NCI-H2081 treated with DMSO at 0.1 percent for 48 hours (cell line): ENCODE data around the gene TRAK2.
"Not testable (repeated sequence)": the region's sequence is repeated elsewhere in the genome, so short reads cannot be mapped to it uniquely, and the experiment has no call there.

Experiments used
- DNase-seq: peaks from one replicate; lab custom pipeline; 2025; lab: John Stamatoyannopoulos, UW

TRAK2 gene

DNA sequence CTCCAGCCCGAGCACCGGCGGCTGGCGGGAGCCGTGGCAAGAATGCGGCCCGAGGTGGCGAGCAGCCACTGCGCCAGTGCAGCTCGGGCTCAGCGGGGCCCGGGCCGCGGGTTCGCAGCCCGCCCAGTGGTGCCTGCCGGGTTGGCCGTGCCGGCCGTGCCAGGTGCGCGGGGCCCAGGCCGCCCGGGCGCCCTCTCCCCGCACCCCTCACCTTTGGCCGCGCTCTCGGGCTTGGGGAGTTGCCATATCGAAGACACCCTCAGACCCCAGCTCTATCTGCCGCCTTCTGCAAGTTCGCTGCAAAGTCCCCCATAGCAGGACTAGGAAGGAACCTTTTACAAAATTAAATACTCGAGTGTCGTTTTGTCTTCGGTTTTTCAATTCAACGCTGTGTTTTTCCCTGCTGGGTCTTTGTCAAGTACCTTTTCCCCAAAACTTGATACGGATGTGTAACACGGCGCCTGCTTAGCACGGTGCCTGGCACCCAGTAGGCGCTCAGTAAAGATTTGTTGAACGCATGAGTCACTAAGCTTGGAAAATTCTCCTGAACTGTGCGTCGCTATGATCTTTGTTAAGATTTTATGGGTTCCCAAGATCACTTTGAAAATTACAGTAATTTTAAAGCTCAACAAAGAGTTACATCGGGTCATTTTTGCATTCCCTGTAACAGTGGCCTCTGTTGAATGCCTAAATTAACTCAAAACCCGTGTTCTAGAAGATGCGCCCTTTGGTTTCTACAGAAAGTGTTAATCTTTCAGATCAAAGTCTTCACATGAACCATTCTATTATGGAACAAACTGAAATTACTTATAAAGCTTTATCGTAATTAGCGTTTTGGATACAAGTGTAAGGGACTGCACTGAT lies 1.0 kb upstream of the TRAK2 start:
- no peak for DNase-seq

DNA sequence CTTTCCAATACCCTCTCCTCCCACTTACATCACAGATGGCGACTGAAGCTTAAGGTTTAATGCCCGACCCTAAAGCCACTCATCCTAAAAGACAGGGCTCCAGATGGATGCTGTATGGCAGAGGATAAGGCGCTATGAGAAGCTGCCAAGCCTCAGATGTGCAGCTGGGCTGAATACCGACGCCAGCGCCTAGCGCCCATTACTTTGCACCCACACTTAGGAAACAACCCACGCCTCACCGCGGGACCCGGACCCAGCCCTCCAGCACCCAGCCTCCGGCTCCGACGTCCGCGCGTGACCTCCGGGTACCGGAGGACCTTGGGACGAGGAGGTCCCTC lies 335 bp downstream of the TRAK2 start:
- no peak for DNase-seq

DNA sequence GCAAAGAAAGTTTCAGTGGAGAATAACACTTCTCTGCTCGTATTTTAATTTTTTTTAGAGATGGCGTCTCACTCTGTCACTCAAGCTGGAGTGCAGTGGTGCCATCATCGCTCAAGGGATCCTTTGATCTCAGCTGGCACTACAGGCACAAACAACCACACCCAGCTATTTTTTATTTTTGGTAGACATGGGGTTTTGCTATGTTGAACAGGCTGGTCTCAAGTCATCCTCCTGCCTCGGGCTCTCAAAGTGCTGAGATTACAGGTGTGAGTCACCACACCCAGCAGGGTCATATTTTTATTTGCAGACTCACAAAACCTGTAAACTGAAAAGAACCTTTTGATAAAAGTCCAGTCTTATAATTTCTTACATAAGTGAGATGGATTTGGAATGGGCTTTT lies 2.6 kb downstream of the TRAK2 start:
- DNase-seq, result no peak

DNA sequence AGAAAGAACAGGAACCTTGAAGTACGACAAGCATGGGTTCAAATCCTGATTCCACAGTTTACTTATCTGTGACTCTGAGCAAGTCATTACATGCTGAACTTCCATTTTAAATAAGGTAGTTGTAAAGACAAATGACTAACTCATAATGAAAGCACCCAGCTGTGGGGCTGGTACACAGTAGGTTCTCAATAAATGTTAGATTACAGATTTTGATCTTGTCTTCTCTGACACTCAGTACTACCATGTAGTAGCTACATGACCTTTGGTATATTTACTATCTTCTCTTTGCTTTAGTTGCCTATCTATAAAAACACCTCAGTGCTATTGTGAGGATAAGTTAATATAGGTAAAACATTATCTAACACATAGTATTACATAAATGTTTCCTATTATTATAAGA lies 3.2 kb downstream of the TRAK2 start:
- no peak for DNase-seq

DNA sequence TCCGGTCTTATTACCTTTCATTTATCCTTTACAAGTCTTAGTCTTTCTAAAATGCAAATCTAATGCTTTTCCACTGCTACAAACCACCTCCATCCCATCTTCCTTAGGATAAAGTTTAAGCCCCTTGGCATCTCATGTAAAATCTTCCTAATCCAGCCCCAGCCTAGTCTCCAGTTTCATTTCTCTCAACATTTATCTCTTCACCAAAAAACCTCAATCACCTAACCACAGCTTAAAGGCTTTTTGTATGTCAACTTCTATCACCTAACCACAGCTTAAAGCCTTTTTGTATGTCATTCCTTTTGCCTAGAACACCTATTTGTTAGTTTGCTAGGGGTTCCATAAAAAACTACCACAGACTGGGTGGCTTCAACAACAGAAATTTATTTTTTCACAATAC lies 4.2 kb downstream of the TRAK2 start:
- no peak for DNase-seq

DNA sequence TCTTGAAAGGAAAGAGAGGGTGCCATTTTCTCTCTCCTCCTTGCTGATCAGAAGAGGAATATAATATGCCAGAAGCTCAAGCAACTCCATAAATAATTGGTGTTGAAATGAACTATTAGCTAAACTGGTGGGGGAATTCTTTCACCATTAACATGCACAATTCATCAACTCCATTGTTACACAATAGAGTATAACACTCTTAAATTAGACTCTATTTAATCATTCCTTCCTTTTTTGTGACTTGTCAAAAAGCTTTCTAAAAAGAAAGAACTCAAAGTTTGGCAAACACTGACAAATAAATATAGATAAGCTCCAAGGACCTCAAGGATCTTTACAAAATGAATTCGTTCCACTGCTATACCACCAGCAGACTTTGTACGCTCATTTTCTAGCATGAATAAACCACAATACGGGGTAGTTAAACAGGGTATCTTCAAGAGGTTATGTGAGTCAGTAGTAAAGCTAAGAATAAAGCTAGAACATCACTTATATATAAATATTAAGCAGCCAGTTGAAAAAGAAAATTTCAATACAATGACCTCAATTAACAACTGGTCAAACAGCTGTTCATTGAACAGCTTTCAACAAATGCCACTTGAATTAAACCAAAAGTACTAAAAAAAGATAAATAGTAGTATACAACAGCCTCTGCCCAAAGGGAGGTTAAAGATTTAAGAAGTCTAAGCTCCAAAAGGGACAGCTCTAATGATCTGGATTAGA lies 6.4 kb downstream of the TRAK2 start:
- no peak for DNase-seq

DNA sequence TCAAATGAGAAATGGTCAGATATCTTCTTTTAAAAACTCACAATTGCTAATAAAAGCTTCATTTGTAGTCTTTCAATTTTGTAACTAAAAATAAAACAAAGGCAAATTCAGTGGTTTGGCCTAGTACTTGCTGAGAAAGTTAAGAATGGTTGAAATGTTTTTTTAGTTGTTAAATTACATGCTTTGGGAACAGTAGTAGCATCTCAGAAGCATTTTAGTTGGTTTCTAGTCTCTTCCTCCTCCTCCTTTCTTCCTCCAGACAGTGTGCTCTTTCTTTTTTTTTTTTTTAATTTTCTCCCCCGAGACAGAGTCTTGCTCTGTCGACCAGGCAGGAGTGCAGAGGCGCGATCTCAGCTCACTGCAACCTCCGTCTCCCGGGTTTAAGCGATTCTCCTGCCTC lies 9.8 kb downstream of the TRAK2 start:
- DNase-seq, result no peak

DNA sequence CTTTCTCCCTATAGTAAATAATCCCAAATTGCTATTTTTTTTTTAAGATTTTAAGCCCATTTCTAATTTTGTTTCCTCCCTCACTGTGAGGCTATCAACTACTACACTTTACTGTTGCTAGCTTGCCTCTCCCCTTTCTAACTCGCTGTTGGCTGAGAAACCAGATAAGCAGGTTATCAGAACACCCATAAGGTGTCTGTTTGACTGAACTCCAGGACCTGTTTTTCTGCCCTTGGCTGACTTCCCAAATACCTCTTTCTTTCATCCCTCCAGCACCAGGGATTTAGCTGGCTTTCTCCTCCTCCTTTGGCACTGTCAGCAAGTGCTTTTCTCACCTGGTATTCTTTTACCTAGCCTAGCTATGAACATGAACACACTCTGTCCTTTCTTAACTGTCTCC lies 11.1 kb downstream of the TRAK2 start:
- DNase-seq, result peak; percentile 27

DNA sequence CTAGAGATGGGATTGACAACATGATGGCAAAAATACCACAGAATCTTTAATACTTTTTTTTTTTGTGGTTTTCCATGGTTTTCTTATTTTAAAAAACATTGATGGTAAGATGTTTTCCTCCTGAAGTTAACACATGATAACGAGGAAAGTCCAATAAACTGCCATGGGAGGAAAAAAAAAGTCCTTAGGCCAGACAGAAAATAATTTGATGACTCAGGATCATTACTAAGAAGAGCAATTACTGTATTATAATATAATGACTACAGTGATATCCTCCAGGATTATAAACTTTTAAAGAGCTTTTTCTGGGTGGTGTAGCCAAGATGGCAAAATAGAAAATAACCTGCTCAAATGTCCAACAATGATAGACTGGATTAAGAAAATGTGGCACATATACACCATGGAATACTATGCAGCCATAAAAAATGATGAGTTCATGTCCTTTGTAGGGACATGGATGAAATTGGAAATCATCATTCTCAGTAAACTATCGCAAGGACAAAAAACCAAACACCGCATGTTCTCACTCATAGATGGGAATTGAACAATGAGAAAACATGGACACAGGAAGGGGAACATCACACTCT lies 11.8 kb downstream of the TRAK2 start:
- DNase-seq, result not testable (repeated sequence)

DNA sequence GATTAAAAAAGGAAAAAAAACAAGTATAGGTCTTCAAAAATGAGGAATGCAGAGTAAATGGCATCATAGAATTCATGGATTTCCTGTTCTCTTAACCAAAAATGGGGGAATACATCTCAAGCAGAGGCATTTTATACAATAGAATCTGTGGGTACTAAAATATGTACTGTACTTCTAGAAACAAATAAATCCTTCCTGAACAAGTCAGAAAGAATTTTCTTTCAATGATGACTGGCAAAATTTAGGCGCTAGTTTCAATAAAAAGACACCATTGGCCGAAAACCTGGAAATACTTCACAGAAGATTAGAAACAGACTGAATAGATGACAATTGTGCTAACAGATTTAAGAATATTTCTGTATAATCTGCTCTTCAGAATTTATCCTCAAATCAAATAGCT lies 15.1 kb downstream of the TRAK2 start:
- no peak for DNase-seq

DNA sequence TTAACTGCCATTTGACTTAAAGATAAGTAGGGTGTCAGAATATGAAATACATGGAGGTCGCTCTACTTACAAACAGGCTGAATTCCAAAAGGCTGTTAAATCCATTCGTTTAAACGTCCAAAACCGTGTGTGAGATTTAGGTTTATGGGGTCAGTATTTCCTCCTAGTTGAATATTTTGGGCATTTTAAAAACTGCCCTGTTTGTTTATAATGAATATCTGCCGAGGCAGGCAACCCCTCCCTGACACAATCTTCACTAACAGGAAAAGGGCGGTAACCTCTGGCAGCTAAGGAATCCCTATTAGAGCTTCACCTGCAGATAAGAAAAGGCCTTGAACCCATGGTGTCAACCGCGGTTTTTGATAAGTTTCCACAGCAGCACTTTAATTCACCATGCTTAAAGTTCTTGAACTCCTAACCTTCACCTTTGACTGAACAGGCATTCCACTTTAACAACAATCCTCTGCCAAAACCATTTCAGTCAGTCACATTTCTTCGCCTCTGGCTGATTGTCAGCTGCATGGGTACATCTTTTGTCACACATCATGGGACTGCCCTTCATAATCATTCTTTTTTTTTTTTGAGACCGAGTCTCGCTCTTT lies 17.8 kb downstream of the TRAK2 start:
- DNase-seq, result no peak

DNA sequence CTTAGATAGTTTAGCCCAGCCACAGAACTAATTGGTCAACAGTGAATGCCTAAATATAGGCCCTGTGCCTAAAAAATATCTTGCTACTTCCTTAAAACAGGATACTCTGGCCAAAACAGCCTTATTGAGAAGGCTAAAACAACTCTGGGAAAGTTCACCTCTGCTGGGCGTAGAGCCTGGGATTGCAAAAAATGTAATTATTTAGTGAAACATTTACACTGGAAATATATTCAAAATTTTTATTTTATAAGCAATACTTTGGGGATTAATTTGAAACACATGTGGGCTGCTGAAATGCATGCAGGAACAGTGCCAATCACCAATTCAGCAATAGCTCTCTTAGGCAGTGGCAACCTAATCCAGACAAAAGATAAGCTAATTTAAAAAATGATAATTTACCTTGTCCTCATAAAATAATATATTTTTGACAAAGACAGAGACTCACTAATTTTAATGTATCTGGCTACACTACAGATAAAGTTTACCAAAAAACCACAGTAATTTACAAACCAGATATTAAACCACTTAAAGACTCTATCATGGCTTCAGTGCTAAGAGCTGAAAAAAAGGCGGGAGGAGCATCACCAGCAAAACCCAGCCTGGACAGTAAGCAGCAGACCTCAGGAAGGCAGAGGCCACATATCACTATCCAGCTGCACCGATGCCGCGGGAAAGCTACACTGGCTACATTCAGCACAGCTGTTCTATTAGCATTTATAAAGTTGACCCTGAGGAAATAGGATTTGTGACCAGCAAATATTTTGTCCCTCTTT lies 18.5 kb downstream of the TRAK2 start:
- DNase-seq, result no peak

DNA sequence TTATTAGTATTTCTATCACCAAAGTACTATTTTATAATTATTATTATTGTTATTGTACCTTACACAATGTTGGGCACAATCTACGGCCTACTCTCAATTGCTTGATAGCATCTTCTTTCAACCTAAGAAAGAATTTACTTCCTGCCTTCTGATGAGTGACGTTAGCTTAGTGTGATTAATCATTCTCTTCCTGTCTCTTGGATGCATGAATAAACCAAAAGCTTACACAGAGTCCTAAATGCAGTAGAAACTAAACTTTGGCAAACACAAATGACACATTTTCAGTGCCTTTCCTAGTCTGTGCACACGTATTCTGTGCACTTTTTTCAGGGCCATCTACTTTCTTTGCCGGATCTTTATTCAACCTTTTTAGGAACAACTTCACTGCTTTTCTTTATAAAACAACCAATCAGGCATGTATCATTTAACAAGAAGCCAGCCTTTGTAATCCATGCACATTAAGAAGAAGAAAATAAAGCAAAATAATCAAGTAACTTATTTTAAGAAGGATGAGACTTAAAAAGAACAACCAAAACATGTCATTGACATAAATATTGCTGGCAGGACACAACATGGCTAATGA lies 19.1 kb downstream of the TRAK2 start:
- DNase-seq, result no peak

DNA sequence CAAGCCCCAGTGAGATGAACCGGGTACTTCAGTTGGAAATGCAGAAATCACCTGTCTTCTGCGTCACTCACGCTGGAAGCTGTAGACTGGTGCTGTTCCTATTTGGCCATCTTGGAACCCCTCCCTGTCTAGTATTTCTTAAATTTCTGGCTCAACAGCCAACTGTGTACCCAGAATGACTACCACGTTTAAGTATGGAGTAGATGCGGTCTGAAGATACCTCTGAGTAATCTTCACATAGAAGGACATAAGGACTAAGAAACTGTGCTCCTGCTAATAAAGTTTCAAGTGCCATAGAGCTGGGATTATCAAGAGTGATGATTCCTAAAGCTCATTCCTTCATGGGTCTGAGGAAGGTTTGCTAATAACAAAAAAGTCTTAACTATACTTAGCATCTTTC lies 20.4 kb downstream of the TRAK2 start:
- DNase-seq, result no peak

DNA sequence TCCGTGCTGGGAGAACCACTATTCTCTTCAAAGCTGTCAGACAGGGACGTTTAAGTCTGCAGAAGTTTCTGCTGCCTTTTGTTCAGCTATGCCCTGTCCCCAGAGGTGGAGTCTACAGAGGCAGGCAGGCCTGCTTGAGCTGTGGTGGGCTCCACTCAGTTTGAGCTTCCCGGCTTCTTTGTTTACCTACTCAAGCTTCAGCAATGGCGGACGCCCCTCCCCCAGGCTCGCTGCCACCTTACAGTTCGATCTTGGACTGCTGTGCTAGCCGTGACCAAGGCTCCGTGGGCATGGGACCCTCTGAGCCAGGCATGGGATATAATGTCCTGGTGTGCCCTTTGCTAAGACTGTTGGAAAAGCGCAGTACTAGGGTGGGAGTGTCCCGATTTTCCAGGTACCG lies 20.9 kb downstream of the TRAK2 start:
- not testable (repeated sequence) for DNase-seq

DNA sequence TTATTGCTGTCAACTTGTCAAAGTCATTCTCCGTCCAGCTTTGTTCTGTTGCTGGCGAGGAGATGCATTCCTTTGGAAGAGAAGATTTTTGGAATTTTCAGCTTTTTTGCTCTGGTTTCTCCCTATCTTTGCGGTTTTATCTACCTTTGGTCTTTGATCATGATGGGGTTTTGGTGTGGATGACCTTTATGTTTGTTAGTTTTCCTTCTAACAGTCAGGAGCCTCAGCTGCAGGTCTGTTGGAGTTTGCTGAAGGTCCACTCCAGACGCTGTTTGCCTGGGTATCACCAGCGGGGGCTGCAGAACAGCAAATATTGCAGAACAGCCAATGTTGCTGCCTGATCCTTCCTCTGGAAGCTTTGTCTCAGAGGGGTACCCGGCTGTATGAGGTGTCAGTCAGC lies 21.4 kb downstream of the TRAK2 start:
- not testable (repeated sequence) for DNase-seq

DNA sequence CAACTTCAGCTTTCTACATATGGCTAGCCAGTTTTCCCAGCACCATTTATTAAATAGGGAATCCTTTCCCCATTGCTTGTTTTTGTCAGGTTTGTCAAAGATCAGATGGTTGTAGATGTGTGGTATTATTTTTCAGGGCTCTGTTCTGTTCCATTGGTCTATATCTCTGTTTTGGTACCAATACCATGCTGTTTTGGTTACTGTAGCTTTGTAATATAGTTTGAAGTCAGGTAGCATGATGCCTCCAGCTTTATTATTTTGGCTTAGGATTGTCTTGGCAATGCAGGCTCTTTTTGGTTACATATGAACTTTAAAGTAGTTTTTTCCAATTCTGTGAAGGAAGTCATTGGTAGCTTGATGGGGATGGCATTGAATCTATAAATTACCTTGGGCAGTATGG lies 22.9 kb downstream of the TRAK2 start:
- not testable (repeated sequence) for DNase-seq

DNA sequence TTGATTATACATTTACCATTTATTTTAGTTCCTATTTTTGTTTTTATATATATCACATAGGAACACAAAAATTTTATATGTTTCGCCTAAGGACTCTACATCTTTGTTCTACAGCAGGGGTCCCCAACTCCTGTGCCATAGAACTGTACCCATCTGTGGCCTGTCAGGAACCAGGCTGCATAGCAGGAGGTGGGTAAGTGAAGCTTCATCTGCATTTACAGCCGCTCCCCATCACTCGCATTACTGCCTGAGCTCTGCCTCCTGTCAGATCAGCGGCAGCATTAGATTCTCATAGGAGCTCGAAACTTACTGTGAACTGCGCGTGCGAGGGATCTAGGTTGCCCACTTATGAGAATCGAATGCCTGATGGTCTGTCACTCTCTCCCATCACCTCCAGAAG lies 25.3 kb downstream of the TRAK2 start:
- DNase-seq, result no peak

DNA sequence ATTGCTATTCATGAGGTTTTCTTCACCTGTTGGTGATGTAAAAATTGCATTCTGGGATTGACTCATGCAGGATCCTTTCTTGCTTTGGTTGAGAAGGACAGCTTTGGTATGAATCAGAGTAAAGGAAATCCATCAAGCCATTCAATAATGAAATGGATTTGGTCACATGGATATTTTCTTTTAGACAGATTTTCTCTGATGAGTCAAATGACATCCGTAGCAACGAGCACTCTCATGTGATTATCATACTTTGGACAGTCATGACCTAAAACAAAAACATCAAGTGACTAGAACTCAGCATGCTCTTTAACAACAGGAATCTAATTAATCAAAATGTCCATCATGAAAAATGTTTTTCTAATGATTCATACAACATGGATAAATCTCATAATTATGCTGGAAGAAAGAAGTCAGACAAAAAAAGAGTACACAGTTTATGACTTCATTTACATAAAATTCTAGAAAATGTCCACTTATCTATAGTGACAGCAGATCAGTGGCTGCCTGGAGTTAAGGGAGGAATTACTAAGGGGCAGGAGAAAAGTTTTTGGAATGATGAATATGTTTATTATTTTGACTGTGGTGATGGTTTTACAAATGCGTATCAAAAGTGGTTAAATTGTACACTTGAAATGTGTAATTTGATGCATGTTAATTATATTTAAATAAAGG lies 30.7 kb downstream of the TRAK2 start:
- no peak for DNase-seq

DNA sequence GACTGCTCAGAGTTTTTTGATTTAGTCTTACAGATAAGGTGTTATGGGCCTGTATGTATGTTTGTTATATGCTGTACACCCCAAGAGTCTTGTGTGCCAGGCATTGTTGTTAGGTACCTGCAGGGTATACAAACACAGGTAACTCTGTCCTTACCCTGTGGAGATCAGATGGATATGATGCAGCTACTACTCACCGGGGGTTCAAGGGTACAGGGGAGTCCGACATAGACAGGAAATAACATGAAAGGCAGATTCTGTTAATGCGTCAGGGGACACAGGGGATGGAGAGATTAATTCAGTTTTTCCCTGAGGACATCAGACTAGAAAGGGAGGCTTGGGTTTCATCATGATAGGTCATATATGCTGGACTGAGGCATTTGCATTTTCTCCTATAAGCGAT lies 31.3 kb downstream of the TRAK2 start:
- no peak for DNase-seq

DNA sequence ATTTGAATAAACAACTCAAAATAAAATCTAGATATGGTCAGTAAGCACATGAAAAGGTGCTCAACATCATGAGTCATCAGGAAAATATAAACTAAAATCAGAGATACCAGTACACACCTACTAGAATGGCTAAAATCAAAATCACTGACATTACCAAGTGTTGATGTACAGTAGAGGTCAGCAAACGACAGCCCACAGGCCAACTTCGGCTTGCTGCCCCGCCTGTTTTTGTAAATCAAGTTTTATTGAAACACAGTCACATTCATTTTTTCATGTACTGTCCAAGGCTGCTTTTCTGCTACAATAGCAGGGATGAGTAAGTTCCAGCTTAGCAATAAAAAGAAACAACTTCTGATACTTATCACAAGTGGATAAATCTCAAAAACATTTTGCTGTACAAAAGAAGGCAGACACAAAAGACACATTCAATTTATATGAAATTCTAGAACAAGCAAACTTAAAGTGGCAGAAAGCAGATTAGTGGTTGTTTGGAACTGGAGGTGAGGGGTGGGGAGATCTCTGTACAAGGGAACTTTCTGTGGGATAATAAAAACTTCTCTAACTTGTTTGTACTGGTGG lies 32.1 kb downstream of the TRAK2 start:
- no peak for DNase-seq
